ENCODE measurements around the gene ARHGEF37.

- no peak for TF ChIP-seq CTCF (IDR thresholded peaks at IDR 0.05)
- TF ChIP-seq POLR2A (IDR thresholded peaks at IDR 0.05) = no peak
- no peak for TF ChIP-seq POLR2AphosphoS5 (IDR thresholded peaks at IDR 0.05)
Measured at GRCh38 chr5:149563466-149563865, 17.8 kb upstream of the ARHGEF37 start.

All from breast epithelium (tissue), 3 donors.